PC-3 (cell line): ENCODE measurements around the gene ATP13A4.

Experiments
- CTCF ChIP-seq: fragments of 300-600 bp; sonication (generic); conservative IDR thresholded peaks from 2 replicates; pipeline ENCODE4 v1.5.1; 2017; ENCODE audit warnings: antibody characterized with exemption, low read depth, mild to moderate bottlenecking, low read length
- EZH2 ChIP-seq: fragments of 300-600 bp; sonication (generic); IDR thresholded peaks from one replicate; pipeline ENCODE4 v1.6.1; 2017; ENCODE audit warnings: antibody characterized with exemption, mild to moderate bottlenecking, low read length; ENCODE audit not compliant: unreplicated experiment

DNA sequence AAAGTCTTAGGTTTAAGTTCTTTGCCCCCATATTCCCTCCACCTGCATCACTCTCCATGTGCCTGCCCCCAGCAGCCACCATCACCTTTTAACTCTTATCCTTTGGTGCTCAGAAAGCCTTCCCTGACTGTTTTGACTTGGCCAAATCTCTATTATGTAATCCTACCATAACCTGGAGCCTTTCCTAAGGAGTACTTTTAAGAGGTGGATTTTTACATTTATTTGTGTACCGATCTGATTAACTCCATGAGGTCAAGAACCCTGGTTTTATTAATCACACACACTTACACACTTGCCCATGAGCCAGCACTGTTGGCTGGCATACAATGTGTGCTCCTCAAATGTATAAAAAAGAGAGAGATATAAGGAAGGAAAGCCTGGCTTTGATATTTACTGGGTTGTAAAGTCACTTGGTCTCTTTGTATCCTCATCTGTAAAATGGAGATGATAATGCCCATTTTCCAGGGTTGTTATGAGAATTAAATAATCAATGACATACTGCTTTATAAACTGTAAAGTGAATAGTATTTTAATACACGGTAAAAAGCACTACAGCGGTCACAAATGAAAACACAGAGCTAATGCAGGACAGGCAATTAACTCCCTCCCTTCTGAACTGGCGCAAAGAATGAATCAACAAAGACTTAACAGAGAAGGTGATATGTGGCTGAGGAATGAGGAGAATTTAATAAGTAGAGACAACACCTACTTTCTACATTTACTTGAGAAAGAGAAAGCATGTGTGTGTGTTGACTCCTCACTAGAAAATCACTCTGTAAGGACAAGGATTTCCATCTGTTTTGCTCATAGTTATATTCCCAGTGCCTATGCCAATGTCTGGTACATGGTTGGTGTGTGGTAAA, 45.4 kb downstream of the ATP13A4 start:
- no peak for TF ChIP-seq CTCF
- TF ChIP-seq EZH2: no peak
